Forelimb muscle (tissue), 1 donor: ENCODE measurements around the gene CDK14. TPM values are rescaled to one million over a fixed set of nuclear protein-coding genes. Genes with fewer than 3 reads are reported as not detected.
"Not testable (repeated sequence)": the region's sequence is repeated elsewhere in the genome, so short reads cannot be mapped to it uniquely, and the experiment has no call there.

ENCODE experiments used
- DNase-seq: peaks from one replicate; pipeline ENCODE4 v3.0.0-alpha.2; 2013; ENCODE audit warnings: low read depth
- polyA plus RNA-seq: library from polyadenylated mRNA; unstranded; fragments of 120-200 nt; gene quantifications from one replicate; pipeline ENCODE4 v1.2.1, GENCODE V29; 2013; ENCODE audit not compliant: insufficient read length

Gene CDK14
- polyA plus RNA-seq, 1 donor, result 17.2 TPM

DNA sequence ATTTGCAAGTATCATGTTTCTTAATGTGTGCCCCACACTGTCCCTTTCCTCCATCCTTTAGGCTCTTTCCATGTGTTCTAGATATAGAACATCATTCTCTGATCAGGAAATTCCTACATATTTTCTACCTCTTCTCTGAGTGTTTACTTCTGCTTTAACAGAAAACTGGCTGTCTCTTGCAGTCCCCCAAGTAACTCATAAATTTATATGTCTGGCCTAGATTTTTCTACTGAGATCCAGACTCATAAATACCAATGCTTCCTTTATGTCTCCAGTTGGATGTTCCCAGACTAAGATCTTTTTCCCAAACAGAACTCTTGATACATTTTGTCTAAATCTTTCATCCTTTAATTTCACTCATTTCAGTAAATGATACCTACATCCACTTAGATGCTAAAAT, 181.8 kb downstream of the CDK14 start:
- DNase-seq, result no peak

- peak; percentile 75 for DNase-seq
Observed at GRCh38 chr7:90788052-90788451, 191.9 kb downstream of the CDK14 start.

GRCh38 chr7:90789736-90790306, 193.7 kb downstream of the CDK14 start:
- no peak for DNase-seq

DNA sequence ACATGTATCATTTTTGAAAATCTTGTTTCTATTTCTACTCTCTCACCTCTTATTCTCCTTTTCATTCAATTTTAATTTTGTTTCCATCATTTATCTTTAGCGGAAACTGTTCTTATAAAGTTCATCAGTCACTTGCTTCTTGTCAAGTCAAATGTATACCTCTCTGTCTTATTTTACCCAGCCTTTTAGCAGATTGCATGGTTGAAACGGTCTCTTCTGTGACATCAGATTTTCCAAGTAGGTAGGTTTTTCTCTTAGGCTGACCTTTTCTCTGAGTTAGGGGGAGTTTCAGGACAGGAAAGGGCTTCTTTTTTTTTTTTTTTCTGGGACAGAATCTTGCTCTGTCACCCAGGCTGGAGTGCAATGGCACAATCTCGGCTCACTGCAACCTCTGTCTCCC, 195.5 kb downstream of the CDK14 start:
- DNase-seq, result no peak

- no peak for DNase-seq
Observed at GRCh38 chr7:90792301-90792700, 196.2 kb downstream of the CDK14 start.

DNA sequence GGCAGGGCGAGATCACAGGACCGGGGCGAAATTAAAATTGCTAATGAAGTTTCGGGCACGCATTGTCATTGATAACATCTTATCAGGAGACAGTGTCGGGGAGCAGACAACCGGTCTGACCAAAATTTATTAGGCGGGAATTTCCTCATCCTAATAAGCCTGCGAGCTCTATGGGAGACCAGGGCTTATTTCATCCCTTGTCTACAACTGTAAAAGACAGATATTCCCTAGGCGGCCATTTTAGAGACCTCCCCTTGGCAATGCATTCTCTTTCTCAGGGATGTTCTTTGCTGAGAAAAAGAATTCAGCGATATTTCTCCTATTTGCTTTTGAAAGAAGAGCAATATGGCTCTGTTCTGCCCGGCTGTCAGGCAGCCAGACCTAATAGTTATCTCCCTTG, 198.1 kb downstream of the CDK14 start:
- DNase-seq, result not testable (repeated sequence)

DNA sequence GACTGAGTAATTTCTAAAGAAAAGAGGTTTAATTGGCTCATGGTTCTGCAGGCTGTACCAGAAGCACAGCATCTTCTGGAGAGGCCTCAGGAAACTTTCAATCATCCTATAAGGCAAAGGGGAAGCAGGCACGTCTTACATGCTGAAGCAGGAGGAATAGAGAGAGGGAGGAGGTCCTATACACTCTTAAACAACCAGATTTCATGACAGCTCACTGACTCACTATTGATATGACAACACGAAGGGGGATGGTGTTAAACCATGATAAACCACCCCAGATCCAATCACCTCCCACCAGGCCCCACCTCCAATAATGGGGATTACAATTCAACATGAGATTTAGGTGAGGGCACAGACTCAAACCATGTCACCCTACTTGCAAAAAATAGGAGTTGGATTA, 201.5 kb downstream of the CDK14 start:
- DNase-seq, result no peak

DNA sequence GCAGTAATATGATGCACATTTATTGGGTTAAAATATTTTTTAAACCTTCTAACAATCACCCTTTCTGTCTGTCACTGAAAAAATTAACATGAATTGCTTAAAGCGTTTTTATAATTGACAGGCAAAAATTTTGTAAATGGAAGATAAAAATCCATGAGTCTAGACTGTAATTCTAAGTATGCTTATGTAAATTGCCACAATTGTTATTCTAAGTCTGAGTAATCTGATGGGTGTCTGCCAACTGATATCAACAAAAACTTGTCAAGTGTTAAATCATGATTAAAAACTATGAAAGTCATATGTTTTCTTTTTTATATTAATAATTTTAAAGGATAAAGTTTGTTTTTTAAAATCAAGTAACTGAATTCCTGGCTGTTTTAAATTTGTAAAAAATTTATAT, 208.2 kb downstream of the CDK14 start:
- no peak for DNase-seq

- not testable (repeated sequence) for DNase-seq
Observed at GRCh38 chr7:90815552-90815951, 219.4 kb downstream of the CDK14 start.

DNA sequence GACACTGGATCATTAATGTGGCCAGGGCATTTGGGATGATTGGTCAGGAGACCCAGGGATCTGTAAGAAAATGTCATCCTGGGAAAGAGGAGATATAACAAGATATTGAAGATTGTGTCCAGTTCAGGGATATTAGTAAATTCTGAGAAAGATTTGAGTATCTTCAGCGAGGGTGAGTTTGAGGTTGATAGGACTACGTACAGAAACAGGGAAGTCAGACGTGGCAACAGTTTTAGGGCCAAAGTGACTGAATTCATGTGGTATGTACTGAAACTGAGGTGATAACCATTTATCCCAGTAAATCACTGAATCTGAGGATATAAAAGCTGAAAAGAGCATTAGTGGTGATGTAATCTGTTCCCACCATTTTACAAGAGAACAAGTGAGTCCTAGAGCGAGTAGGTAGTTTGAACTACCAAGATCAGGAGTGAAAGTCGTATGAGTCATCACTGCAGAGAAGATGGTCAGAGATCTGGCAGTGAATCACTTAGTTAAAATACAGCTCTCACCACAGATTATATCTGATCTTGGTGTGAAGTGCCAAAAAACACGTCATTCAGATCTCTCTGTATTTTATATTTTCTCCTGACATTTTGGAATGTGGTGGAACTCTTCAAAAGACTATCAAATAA, 220.5 kb downstream of the CDK14 start:
- DNase-seq, result peak; percentile 40

- DNase-seq, result no peak
Observed at GRCh38 chr7:90817151-90817550, 221.0 kb downstream of the CDK14 start.

DNA sequence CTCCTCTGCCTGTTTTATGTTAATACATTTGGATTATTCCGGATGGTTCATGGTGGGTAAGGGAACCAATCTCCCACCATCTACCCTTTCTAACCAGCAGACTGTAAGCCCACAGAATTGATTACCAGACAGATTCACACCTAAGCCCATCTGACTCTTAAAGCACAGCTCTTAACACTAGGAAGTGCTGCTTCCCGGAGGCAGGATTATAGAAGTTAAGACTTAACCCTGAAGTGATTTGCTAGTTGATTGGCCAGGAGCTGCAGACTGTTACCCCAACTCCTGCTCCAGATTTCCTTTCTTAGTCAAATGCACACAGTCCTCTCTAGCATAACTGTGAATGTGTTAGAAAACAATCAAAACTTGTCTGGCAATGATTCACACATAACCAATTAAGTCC, 221.7 kb downstream of the CDK14 start:
- no peak for DNase-seq

- no peak for DNase-seq
Observed at GRCh38 chr7:90818341-90818740, 222.2 kb downstream of the CDK14 start.

- no peak for DNase-seq
Observed at GRCh38 chr7:90821961-90822620, 226.0 kb downstream of the CDK14 start.

DNA sequence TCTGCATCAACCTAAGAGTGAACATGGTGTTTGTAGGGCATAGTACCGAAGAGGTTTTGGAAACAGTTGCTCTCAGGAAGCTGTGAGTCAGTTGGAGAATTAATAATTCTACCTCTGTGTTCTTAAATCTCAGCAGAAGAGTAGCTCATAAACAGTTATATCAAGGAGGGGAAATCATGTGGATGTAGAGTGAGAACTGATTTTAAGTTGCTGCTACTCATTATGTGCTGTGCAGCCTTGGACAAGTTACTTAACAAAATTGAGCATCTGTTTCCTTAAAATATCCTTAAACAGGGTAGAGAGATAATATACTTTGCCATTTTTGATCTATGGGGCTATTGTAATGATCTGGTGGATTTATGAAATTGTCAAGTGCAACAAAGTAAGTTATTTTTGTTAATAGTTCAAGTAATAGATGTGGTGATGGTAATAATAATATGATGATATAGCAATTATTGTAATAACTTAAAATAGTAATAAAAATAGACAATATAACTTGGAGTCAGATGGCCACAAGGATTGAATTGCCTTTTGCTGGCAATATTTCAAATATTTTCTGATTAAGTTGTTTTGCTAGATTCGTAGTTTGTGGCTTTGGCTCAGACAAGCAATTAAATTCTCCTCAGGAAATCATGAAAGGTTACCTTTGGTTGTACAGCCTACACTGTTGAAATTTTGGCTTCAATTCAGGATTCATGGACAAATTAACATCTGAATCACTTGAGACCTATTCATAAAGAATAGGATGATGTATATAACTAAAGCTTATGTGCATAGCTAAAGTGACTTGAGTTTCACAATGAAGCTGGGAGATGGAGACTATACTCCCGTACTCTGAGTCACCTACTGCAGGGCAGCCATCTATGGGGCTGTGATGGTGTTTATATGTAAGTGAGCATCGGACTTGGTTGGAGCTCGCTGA, 228.5 kb downstream of the CDK14 start:
- DNase-seq, result no peak

DNA sequence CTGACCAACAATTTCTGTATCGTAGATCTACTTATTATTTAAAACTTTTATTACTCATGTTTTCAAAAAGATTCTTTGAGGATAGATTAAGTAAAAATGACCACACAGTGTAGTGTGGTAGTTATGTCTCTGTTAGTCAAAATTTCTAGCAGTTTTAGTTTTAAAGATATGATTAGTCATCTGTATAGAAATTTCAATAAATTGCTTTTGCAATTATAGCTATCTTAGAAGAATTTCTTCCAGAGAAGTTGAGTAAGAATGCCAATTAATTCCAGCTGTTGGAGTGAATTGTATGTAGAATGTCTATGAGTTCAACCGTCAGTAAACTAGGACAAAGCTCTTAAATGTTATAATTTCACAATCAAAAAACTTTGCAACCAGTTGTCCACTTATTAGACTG, 229.7 kb downstream of the CDK14 start:
- DNase-seq, result peak; percentile 43

DNA sequence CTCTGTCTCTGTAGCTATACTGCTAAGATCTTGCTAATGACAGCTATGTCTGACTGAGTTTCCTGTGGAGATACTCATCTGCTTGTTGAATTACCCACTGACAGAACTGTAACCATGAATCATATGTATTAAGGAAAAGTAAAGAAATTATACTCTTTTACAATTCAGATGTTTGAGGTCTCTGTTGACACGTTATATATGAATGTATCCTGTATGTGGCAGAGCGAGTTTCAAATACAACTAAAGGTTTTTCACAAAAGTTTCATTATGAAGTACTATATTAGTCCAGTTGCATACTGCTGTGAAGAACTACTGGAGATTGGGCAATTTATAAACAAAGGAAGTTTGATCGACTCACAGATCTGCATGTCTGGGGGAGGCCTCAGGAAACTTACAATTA, 232.5 kb downstream of the CDK14 start:
- DNase-seq, result no peak

GRCh38 chr7:90830308-90830707, 234.2 kb downstream of the CDK14 start:
- DNase-seq, result no peak

DNA sequence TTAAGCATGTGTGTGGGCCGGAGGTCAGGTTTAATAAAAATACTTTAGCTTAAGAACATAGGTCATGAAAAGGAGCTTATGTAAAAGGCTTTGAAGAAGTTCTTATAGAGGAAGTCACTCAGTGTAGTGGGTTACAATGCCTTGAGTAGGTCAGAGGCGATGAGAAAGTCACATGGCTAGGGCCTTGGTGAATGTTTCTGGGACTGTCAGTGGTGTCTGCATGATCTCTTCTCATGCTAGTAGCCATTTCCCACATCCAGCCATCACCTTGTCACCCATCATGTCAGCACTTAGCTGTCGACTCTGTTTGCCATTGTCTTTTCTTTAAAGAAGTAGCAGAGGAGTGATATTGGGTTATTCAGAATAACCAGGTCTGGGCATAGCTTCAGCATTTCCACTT, 236.6 kb downstream of the CDK14 start:
- no peak for DNase-seq

DNA sequence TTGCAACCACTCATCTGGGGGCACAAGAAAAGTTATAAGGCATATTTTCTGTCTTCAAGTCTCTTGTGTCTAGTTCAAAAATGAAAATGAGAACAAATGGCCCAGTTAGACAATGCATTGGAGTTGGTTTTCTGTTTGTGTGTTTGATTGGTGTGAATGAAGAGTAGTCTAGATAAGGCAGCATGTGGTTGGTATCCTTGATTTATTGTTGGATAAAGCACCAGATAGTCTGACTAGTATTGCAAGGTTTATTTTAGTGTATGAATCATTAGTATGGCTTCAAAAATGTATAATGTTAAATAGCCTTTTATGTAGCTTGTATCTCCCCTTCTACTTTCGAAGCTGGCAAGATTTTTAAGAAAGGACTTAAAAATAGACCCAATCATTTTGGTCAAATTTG, 237.3 kb downstream of the CDK14 start:
- no peak for DNase-seq

- DNase-seq, result no peak
Observed at GRCh38 chr7:90834771-90835170, 238.7 kb downstream of the CDK14 start.

DNA sequence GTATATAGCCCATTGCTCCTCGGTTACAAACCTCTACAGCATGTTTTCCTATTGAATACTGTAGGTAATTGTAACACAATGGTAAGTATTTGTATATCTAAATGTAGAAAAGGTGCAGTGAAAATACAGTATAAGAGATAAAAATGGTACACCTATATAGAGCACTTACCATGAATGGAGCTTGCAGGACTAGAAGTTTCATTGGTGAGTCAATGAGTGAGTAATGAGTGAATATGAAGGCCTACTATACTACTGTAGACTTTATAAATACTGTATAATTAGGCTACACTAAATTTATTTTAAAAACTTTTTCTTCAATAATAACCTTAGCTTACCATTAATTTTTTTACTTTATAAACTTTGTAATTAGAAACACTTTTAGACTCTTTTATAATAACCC, 239.7 kb downstream of the CDK14 start:
- no peak for DNase-seq
